ENCODE measurements around the gene FLNA. TPM values are rescaled to one million over a fixed set of nuclear protein-coding genes. Genes with fewer than 3 reads are reported as not detected.

The FLNA gene
- total RNA-seq, 1 donor from 2014 or later, result 1,252 TPM

DNA sequence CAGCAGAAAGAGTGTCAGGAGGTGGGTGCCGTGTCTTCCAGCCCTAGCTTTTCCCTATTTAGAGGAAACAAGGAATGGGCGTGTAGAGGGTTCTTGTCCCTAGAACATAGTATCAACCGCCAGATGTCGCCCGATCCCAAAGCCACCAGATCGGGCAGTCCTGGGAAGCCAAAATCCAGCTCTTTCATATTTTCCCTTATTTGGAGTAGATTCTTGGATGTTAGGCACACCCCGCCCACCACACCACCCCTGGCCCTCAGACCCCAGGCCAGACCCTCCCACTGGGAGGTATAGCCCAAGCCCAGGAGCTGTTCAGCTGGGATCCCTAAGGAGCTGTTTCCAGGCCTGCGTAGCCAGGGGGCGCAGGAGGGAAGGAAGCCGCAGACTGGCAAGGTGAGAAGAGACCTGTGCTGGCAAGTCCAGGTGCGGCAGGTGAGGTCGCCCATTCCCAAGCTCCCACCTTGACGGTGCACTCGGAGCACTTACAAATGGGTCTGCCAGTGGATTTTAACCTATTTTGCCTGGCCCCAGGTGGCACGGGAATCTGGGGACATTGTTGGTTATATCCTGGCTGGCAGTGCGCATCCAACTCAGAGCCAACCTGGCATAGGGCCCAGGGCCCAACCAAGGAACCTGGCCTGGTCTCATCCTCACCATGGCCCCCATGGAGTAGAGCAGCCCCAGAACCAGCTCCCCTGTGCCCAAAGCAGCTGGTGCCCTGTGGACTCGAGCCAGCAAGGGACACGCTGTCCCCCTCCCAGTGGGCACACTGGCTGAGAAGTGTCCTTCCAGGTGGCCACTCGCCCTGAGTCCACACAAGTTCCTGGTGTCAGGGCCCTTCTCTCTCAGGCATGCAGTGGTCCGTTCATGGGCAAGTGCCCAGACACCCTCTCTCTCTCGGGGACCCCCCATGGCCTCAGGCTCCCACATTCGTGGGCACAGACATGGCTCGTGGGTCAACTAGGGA is 811 bp downstream of the FLNA start:
- Histone ChIP-seq H3K4me3 (peak overlapping the region; percentile 71), H3K4me1 (peaks cover 11% of the 10 kb centered on the region), H3K27ac (peak overlapping the region; percentile 47), H3K27me3 (no peaks in the 10 kb centered on the region), H3K9me3 (no peaks in the 10 kb centered on the region), H3K36me3 (no peaks in the 10 kb centered on the region)
- TF ChIP-seq, protein P1, sequence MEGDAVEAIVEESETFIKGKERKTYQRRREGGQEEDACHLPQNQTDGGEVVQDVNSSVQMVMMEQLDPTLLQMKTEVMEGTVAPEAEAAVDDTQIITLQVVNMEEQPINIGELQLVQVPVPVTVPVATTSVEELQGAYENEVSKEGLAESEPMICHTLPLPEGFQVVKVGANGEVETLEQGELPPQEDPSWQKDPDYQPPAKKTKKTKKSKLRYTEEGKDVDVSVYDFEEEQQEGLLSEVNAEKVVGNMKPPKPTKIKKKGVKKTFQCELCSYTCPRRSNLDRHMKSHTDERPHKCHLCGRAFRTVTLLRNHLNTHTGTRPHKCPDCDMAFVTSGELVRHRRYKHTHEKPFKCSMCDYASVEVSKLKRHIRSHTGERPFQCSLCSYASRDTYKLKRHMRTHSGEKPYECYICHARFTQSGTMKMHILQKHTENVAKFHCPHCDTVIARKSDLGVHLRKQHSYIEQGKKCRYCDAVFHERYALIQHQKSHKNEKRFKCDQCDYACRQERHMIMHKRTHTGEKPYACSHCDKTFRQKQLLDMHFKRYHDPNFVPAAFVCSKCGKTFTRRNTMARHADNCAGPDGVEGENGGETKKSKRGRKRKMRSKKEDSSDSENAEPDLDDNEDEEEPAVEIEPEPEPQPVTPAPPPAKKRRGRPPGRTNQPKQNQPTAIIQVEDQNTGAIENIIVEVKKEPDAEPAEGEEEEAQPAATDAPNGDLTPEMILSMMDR (IDR thresholded peaks at IDR 0.05), result peak; percentile 53
- no peak for ATAC-seq
- intact Hi-C loops (cut with DNase I), result no loop called here
- peak; percentile 81 for DNase-seq

DNA sequence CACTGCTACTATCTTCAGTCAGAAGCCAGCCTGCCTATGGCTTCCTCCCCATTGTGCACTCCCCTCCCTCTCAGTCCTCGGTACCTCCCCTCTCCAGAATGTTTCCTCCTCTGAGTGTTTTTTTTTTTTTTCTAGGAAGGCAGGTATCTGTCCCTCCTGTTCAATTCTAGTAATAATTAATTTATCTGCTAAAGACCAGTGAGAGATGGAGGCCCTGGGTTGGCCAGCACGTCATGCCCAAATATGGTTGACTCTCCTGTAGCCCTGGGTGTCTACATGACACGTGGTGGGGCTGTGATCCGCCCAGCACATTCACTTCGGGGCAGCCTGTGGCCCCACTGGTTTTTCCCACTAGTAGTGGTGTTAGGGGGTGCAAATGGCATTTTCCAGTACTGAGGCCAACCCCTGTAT is 1.8 kb downstream of the FLNA start:
- H3K4me3 ChIP-seq, result peak overlapping the region; percentile 71
- no peak overlapping the region for H3K27ac ChIP-seq
- H3K27me3 ChIP-seq, result no peaks in the 10 kb centered on the region
- no peak for DNase-seq
- H3K36me3 ChIP-seq, result peaks cover 3% of the 10 kb centered on the region
- TF ChIP-seq, protein P1 (IDR thresholded peaks at IDR 0.05), result no peak
- H3K9me3 ChIP-seq, result no peaks in the 10 kb centered on the region
- peaks cover 20% of the 10 kb centered on the region for H3K4me1 ChIP-seq
- ATAC-seq, result no peak
- intact Hi-C loops (cut with DNase I), result no loop called here

DNA sequence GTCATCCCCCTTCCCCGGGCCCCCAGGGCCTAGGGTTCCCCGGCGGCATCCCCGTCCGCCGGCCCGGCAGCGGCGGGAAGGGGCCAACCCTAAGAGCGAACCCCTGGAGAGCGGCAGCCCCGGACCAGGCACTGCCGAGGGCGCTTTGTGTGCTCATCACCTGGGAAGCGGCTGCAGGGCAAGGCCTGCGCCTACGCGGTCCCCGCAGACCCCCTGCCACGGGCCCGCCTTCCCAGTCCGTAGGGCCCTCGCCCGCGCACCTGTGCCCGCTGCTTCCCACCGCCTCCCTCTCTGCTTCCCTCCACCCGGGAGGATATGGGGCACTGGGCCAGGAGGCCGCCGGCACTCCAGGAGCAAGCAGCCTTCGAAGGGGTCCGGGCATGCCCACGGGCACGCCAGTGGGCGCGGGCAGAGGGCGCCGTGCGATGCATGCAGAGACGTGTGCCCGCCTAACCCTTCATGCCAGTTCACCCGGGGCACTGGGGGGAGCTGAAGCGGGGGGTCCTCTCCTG is 2.6 kb downstream of the FLNA start:
- DNase-seq, result no peak
- H3K27ac ChIP-seq, result peak overlapping the region; percentile 81
- no peaks in the 10 kb centered on the region for H3K27me3 ChIP-seq
- TF ChIP-seq, protein P1 (IDR thresholded peaks at IDR 0.05), result no peak
- peaks cover 11% of the 10 kb centered on the region for H3K36me3 ChIP-seq
- peak overlapping the region; percentile 71 for H3K4me3 ChIP-seq
- H3K9me3 ChIP-seq, result no peaks in the 10 kb centered on the region
- peaks cover 22% of the 10 kb centered on the region for H3K4me1 ChIP-seq
- intact Hi-C loops (cut with DNase I), result no loop called here
- ATAC-seq, result no peak

DNA sequence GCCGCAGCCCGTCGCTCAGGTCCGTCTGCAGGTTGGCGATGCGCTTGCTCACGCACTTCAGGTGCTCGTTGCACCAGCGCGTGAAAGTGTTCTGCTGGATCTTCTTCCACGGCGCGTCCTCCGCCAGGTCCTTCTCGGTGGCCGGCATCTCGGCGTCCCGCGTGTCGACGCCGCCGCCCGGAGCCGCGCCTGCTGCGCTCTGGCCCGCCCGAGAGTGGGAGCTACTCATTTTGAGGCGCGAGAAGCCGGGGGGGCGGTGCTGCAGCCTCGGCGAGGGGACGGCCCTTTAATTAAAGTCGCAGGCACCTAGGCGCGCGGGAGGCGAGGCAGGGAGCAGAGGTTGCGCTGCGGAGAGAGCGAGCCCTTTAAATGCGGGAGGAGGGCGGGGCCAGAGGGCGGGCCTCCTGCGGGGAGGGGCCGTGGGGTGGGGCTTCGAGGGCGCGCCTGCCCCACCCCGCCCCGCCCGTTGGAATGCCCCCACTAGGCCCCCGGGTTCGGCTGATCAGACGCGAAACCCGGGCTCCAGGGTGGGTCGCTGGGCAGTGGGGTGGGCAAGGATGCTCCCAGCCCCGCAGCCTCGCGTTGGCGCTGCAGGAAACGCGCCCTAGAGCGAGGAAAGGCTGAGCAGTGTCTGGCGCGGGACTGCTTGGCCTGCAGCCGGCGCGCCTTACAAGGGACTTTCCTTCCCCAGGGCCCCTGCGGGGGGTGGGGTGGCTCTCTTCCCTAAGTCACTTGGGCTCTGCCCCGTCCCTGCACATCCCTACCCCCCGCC is 3.2 kb downstream of the FLNA start:
- DNase-seq (peak; percentile 97), ATAC-seq (peak; percentile 81)
- no peaks in the 10 kb centered on the region for H3K27me3 ChIP-seq
- H3K9me3 ChIP-seq, result no peaks in the 10 kb centered on the region
- H3K4me3 ChIP-seq, result peak overlapping the region; percentile 71
- intact Hi-C loops (cut with DNase I), result no loop called here
- H3K4me1 ChIP-seq, result peaks cover 26% of the 10 kb centered on the region
- H3K27ac ChIP-seq, result peak overlapping the region; percentile 90
- H3K36me3 ChIP-seq, result peaks cover 17% of the 10 kb centered on the region
- TF ChIP-seq, protein P1 (IDR thresholded peaks at IDR 0.05), result no peak

DNA sequence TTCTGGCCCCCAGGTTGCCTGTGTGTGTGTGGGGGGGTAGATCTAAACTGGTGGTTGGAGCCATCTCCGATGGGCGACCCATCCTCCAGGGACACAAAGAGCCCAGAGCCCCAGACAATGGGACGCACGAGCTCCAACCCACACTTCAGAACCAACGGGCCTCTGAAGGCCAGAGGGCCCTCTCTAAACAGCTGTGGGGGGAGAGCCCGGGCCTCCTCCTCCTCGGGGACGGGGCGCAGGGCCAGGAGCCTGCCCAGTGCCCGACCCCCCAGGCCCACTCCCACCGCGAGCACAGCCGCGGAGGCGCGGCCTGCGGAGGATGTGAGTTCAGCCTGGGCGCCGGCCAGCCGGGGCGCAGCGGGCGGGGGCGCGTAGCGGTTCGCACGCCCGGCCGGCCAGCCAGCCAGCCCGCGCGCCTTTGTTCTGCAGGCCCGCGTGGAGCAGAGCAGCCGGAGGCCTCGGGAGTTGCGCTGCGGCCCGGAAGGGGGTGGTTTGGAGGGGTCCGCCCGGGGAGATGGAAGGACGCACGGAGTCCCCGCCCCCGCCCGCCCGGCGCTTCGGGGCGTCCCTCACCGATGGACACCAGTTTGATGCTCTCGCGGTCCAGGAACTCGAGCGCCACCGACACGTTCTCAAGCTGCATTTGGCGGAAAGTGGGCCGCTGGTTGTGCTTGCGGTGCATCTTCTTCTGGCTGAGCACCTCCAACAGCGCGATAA is 4.0 kb downstream of the FLNA start:
- peak overlapping the region; percentile 90 for H3K27ac ChIP-seq
- ATAC-seq, result no peak
- peak overlapping the region; percentile 71 for H3K4me3 ChIP-seq
- H3K9me3 ChIP-seq, result no peaks in the 10 kb centered on the region
- no peak for DNase-seq
- TF ChIP-seq, protein P1 (IDR thresholded peaks at IDR 0.05), result no peak
- peaks cover 24% of the 10 kb centered on the region for H3K36me3 ChIP-seq
- H3K4me1 ChIP-seq, result peaks cover 26% of the 10 kb centered on the region
- H3K27me3 ChIP-seq, result no peaks in the 10 kb centered on the region
- intact Hi-C loops (cut with DNase I), result no loop called here

Measured in upper lobe of right lung (tissue), 1 donor.